Heart right ventricle (tissue), 16 donors: ENCODE measurements around the gene ROR2. TPM values are rescaled to one million over a fixed set of nuclear protein-coding genes. Genes with fewer than 3 reads are reported as not detected.

Experiments used
- ATAC-seq, 8 donors: fragments of 200-7000 bp; cut with Tn5 transposase; one replicate each; pipeline ENCODE4 v1.9.1; 2020; ENCODE audit warnings: mild to moderate bottlenecking in 8 of 8, moderate library complexity in 8 of 8, moderate number of reproducible peaks in 1 of 8
- DNase-seq, 2 donors: peaks; one replicate each; pipeline ENCODE4 v3.0.0-alpha.2; 2020
- H3K27ac ChIP-seq, 10 donors: fragments of 200-600 bp; sonication (generic) in 2 of 10; one replicate each; pipeline versions ENCODE4 v1.5.0 to v1.8.0; 2020 to 2022; ENCODE audit warnings: mild to moderate bottlenecking in 3 of 10
- H3K27me3 ChIP-seq, 7 donors: fragments of 200-600 bp; one replicate each; pipeline ENCODE4 v1.8.0; 2021 to 2022; ENCODE audit warnings: mild to moderate bottlenecking in 2 of 7
- H3K36me3 ChIP-seq, 9 donors: fragments of 200-600 bp; sonication (generic) in 1 of 9; one replicate each; pipeline versions ENCODE4 v1.5.0 to v1.8.0; 2020 to 2022; ENCODE audit warnings: mild to moderate bottlenecking in 2 of 9
- H3K4me1 ChIP-seq, 9 donors: fragments of 200-600 bp; sonication (generic) in 1 of 9; one replicate each; pipeline versions ENCODE4 v1.5.0 to v1.8.0; 2020 to 2022; ENCODE audit warnings: mild to moderate bottlenecking in 4 of 9
- H3K4me3 ChIP-seq, 10 donors: fragments of 200-600 bp; sonication (generic) in 2 of 10; one replicate each; pipeline versions ENCODE4 v1.5.0 to v1.8.0; 2020 to 2022; ENCODE audit warnings: mild to moderate bottlenecking in 7 of 10, moderate library complexity in 2 of 10
- H3K9me3 ChIP-seq, 11 donors: fragments of 200-600 bp in 10 of 11; sonication (generic) in 2 of 11; one replicate each; pipeline versions ENCODE4 v1.5.0 to v1.8.0; 2013 to 2022; ENCODE audit warnings: mild to moderate bottlenecking in 2 of 11, control low read depth in 1 of 11, moderate library complexity in 1 of 11
- WGBS, 2 donors: extraction: QIAGEN DNeasy Blood & Tissue Kit; methylation state at CpG; one replicate each; pipeline ENCODE4 v1.1.7; 2013; ENCODE audit warnings: inconsistent platforms in 1 of 2; 5-methylcytosine and 5-hydroxymethylcytosine counted together
- intact Hi-C, 10 donors: fragments of 100-400 bp; cut with DNase I; formaldehyde crosslinking; loops; one replicate each; pipeline versions ENCODE4 v1.11.1 to v1.14.2; 2022
- polyA plus RNA-seq, 2 donors: library from polyadenylated mRNA; stranded (reverse); fragments of 200-250 nt; gene quantifications; one replicate each; pipeline ENCODE4 v1.2.3, GENCODE V29; 2013
- total RNA-seq, 10 donors: library from RNA; stranded (reverse); fragmentation: NEBNext Ultra II Directional in 3 of 10; extraction: Animal tissue kit (Norgen Biotek cat#: 25700) in 3 of 10; gene quantifications; one replicate each; pipeline versions ENCODE4 v1.2.1 to v1.2.4, GENCODE V29; 2021 to 2023
- TF ChIP-seq, protein P1 (sequence below), 9 donors: fragments of 200-600 bp; sonication (generic) in 2 of 9; IDR thresholded peaks; one replicate each; pipeline versions ENCODE4 v1.5.0 to v1.8.0; 2021 to 2022; ENCODE audit warnings: antibody characterized with exemption in 9 of 9, mild to moderate bottlenecking in 5 of 9, moderate library complexity in 1 of 9
- donor health status: Arrhythmogenic right ventricular cardiomyopathy.
- donor health status: ischemic (EF 13 %, LVEDD 7.1; RV severe dilation, severe dysfunction).
- donor health status: healthy with polysubstance abuse.
- donor health status: DM: no; HTN: yes; CAD: no.
- donor health status: DM: no; HTN: no; CAD: no.
- donor health status: ischemic (EF 25% LVEDD 6.9; RV normal size, moderate dysfunction).
- donor health status: ischemic (EF 25% LVEDD 5.7; RV mildly dilated, moderate dysfunction).
- donor health status: healthy.
- donor health status: DM: yes; HTN: yes; CAD: no.
- donor health status: Ischemic cardiomyopathy.
- donor health status: ischemic (EF 35%, LVEDD 5.7; RV mildly dilated, moderate dysfunction).
- donor health status: nonischemic (EF 11% LVEDD 7.7; RV severe dilation, severe dysfunction).
- donor health status: DM: yes; HTN: yes; CAD: no.
- donor health status: PGD.
- donor health status: ischemic (EF 29% LVEDD 5.4; RV normal size, mild dysfunction).
- donor health status: nonischemic (EF 23%, LVEDD 6.1; RV moderate dilation, normal function).

ROR2 gene
- total and polyA plus RNA-seq, 12 donors = 0.11 to 1.4 (median 0.47) TPM

GRCh38 chr9:91716239-91716638 is 233.8 kb downstream of the ROR2 start:
- Histone ChIP-seq H3K36me3 (no peaks in the 10 kb centered on the region), H3K27me3 (peaks cover 0 to 10% (median 6%) of the 10 kb centered on the region in 7 donors), H3K9me3 (peaks cover 0 to 11% (median 0%) of the 10 kb centered on the region in 11 donors), H3K4me1 (peaks cover 0 to 5% (median 0%) of the 10 kb centered on the region in 9 donors), H3K27ac (no peak overlapping the region), H3K4me3 (no peak overlapping the region)
- TF ChIP-seq, protein P1, sequence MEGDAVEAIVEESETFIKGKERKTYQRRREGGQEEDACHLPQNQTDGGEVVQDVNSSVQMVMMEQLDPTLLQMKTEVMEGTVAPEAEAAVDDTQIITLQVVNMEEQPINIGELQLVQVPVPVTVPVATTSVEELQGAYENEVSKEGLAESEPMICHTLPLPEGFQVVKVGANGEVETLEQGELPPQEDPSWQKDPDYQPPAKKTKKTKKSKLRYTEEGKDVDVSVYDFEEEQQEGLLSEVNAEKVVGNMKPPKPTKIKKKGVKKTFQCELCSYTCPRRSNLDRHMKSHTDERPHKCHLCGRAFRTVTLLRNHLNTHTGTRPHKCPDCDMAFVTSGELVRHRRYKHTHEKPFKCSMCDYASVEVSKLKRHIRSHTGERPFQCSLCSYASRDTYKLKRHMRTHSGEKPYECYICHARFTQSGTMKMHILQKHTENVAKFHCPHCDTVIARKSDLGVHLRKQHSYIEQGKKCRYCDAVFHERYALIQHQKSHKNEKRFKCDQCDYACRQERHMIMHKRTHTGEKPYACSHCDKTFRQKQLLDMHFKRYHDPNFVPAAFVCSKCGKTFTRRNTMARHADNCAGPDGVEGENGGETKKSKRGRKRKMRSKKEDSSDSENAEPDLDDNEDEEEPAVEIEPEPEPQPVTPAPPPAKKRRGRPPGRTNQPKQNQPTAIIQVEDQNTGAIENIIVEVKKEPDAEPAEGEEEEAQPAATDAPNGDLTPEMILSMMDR (IDR thresholded peaks at IDR 0.05) = no peak
- 95% methylated on average over 4 of the region's 4 CpGs for WGBS, 2 donors
- no peak for ATAC-seq
- intact Hi-C loops = no loop called here
- no peak for DNase-seq

- Histone ChIP-seq H3K4me3 (peak overlapping the region in 8 of 10 donors; percentile 34 to 49 (median 44)), H3K9me3 (peaks cover 0 to 11% (median 0%) of the 10 kb centered on the region in 11 donors), H3K27me3 (peaks cover 0 to 10% (median 6%) of the 10 kb centered on the region in 7 donors), H3K36me3 (no peaks in the 10 kb centered on the region), H3K4me1 (peaks cover 0 to 5% (median 0%) of the 10 kb centered on the region in 9 donors), H3K27ac (peak overlapping the region in 1 of 10 donors; percentile 21)
- no peak for ATAC-seq
- intact Hi-C loops = no loop called here
- no peak for DNase-seq
- WGBS, 2 donors = 73 to 75% methylated on average over 14 of the region's 14 CpGs
- TF ChIP-seq, protein P1 (IDR thresholded peaks at IDR 0.05) = no peak
Observed at GRCh38 chr9:91714874-91715615, 235.0 kb downstream of the ROR2 start.

GRCh38 chr9:91714020-91714806 is 235.8 kb downstream of the ROR2 start:
- peak overlapping the region in 9 of 10 donors; percentile 4 to 49 (median 43) for H3K4me3 ChIP-seq
- H3K4me1 ChIP-seq = peaks cover 0 to 5% (median 0%) of the 10 kb centered on the region in 9 donors
- peaks cover 0 to 11% (median 0%) of the 10 kb centered on the region in 11 donors for H3K9me3 ChIP-seq
- peaks cover 0 to 10% (median 6%) of the 10 kb centered on the region in 7 donors for H3K27me3 ChIP-seq
- DNase-seq (peak; percentile 35 to 85), ATAC-seq (peak in 7 of 8 donors; percentile 74 to 95 (median 91))
- no peaks in the 10 kb centered on the region for H3K36me3 ChIP-seq
- intact Hi-C loops = no loop called here
- H3K27ac ChIP-seq = peak overlapping the region in 1 of 10 donors; percentile 20
- 13 to 45% methylated on average over 36 to 39 of the region's 39 CpGs for WGBS, 2 donors
- TF ChIP-seq, protein P1 (IDR thresholded peaks at IDR 0.05) = no peak

DNA sequence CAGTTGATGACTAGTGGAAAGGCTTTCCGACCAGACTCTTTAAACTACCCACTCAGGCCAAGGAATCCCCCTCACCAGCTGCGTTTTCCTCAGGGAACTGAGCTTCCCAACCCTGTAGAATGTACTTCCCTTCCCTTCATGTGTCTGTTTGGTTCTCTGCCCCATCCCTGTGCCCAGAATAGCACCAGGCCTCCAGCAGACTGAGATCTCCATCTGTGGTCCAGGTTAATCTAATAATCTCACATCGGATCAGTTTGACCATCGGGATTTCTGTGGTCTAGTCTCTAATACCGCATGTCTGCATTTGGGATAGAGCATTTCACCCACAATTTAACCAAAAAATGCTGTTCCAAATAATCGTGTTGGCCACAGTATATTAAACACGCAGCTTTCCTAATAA is 237.2 kb downstream of the ROR2 start:
- DNase-seq = no peak
- ATAC-seq = no peak
- Histone ChIP-seq H3K36me3 (no peaks in the 10 kb centered on the region), H3K27ac (no peak overlapping the region), H3K27me3 (peaks cover 0 to 10% (median 6%) of the 10 kb centered on the region in 7 donors), H3K4me1 (peaks cover 0 to 5% (median 0%) of the 10 kb centered on the region in 9 donors), H3K4me3 (no peak overlapping the region), H3K9me3 (peaks cover 0 to 11% (median 0%) of the 10 kb centered on the region in 11 donors)
- 85 to 87% methylated on average over 7 of the region's 7 CpGs for WGBS, 2 donors
- intact Hi-C loops = no loop called here
- TF ChIP-seq, protein P1 (IDR thresholded peaks at IDR 0.05) = no peak
